Breast epithelium (tissue), 3 donors: Measurements from ENCODE around the gene MAP3K19.

ENCODE experiments used
- CTCF ChIP-seq, 3 donors: fragments of 450-650 bp; IDR thresholded peaks; one replicate each; pipeline ENCODE4 v1.5.1; 2016 to 2017; ENCODE audit warnings: antibody characterized with exemption in 3 of 3, mild to moderate bottlenecking in 3 of 3, moderate library complexity in 3 of 3
- POLR2A ChIP-seq: fragments of 450-650 bp; IDR thresholded peaks from one replicate; pipeline ENCODE4 v1.6.1; 2016; ENCODE audit warnings: antibody characterized with exemption, mild to moderate bottlenecking, moderate library complexity
- POLR2AphosphoS5 ChIP-seq, 3 donors: sonication (generic); formaldehyde crosslinking; IDR thresholded peaks; one replicate each; pipeline ENCODE4 v1.6.1; 2017; ENCODE audit warnings: antibody characterized with exemption in 3 of 3

GRCh38 chr2:135086222-135086621 is 39.0 kb upstream of the MAP3K19 start:
- TF ChIP-seq CTCF (IDR thresholded peaks at IDR 0.05) (no peak), POLR2A (no peak), POLR2AphosphoS5 (IDR thresholded peaks at IDR 0.05) (no peak)
